ENCODE data around the gene CGB2. TPM values are rescaled to one million over a fixed set of nuclear protein-coding genes. Genes with fewer than 3 reads are reported as not detected.

Gene CGB2
- total and polyA plus RNA-seq, 9 of the 15 experiments (the other 6 are each of a cell fraction or from before 2014, with no cell fraction given): 0.22 TPM; not detected in 8

DNA sequence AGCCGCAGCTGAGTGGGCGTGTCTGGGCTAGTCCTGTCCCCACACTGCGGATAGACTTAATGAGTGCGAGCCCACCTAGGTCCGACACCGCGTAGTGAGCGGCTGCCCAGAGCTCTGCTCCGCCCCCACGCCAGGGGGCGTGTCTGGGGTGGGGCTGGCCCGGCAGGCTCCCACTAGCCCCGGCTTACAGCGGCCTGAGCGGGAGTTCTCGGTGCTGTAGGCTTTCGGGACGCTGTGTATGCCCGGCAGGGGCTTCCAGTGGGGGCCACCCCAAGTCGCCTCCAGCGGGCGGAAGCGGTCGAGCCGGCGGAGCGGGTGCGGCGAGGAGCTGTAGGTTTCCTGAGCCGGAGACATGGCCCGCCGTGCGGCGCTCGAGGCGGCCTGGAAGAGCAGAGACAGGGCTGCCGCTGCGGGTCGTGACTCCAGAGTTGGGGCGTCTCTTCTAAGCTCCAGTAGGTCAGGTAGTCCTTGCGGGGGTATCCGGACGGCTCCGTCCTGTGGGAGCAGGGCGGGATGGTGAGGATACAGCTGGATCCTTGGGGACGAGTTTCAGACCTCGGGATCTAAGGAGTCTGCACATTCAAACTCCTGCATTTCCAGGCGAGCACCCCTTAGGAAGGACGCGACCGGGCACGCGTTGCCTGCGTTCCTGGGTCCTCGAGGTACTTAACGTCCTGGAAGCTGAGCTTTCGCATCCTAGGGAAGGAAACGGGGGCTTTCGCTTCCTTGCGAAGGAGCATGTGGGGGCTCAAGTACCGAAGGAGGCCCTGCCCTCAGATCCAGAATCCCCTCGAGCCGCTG is 24.6 kb downstream of the CGB2 start (continued):
- TF ChIP-seq, protein P1, sequence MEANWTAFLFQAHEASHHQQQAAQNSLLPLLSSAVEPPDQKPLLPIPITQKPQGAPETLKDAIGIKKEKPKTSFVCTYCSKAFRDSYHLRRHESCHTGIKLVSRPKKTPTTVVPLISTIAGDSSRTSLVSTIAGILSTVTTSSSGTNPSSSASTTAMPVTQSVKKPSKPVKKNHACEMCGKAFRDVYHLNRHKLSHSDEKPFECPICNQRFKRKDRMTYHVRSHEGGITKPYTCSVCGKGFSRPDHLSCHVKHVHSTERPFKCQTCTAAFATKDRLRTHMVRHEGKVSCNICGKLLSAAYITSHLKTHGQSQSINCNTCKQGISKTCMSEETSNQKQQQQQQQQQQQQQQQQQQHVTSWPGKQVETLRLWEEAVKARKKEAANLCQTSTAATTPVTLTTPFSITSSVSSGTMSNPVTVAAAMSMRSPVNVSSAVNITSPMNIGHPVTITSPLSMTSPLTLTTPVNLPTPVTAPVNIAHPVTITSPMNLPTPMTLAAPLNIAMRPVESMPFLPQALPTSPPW (CRISPR knock-in tag; IDR thresholded peaks at IDR 0.05): peak; percentile 67
- TF ChIP-seq, protein P2, sequence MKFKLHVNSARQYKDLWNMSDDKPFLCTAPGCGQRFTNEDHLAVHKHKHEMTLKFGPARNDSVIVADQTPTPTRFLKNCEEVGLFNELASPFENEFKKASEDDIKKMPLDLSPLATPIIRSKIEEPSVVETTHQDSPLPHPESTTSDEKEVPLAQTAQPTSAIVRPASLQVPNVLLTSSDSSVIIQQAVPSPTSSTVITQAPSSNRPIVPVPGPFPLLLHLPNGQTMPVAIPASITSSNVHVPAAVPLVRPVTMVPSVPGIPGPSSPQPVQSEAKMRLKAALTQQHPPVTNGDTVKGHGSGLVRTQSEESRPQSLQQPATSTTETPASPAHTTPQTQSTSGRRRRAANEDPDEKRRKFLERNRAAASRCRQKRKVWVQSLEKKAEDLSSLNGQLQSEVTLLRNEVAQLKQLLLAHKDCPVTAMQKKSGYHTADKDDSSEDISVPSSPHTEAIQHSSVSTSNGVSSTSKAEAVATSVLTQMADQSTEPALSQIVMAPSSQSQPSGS (CRISPR knock-in tag; IDR thresholded peaks at IDR 0.05): no peak
- TF ChIP-seq RBM17 (IDR thresholded peaks at IDR 0.05; ENCODE audit: borderline replicate concordance, low read depth, low read length) (no peak), CHD1 (IDR thresholded peaks at IDR 0.05; ENCODE audit: low read length) (no peak), NRF1 (conservative IDR thresholded peaks at IDR 0.05 in 1 of 2, IDR thresholded peaks at IDR 0.05 in 1 of 2) (peak; percentile 30 to 48; a peak in 2 of 4 replicates), RFX7 (CRISPR knock-in tag; IDR thresholded peaks at IDR 0.05) (no peak), POLR2G (IDR thresholded peaks at IDR 0.05; ENCODE audit: low read depth, low read length) (peak; percentile 63), PHF8 (IDR thresholded peaks at IDR 0.05; ENCODE audit: borderline replicate concordance, low read length) (peak; percentile 39; the same call in 1 of the 2 replicates), TEAD1 (CRISPR knock-in tag; IDR thresholded peaks at IDR 0.05) (0 out of 4 replicates have a peak, but pooled peaks of 1 of the 2 experiments have one; percentile 42), BCOR (IDR thresholded peaks at IDR 0.05) (peak; percentile 28; the same call in 1 of the 2 replicates), PHF20 (IDR thresholded peaks at IDR 0.05; ENCODE audit: partially characterized antibody) (peak; percentile 55)
- TF ChIP-seq, protein P3, sequence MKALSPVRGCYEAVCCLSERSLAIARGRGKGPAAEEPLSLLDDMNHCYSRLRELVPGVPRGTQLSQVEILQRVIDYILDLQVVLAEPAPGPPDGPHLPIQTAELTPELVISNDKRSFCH (CRISPR knock-in tag; IDR thresholded peaks at IDR 0.05): no peak
- TF ChIP-seq, protein P3 (tag; IDR thresholded peaks at IDR 0.05): no peak
- TF ChIP-seq, protein P4, sequence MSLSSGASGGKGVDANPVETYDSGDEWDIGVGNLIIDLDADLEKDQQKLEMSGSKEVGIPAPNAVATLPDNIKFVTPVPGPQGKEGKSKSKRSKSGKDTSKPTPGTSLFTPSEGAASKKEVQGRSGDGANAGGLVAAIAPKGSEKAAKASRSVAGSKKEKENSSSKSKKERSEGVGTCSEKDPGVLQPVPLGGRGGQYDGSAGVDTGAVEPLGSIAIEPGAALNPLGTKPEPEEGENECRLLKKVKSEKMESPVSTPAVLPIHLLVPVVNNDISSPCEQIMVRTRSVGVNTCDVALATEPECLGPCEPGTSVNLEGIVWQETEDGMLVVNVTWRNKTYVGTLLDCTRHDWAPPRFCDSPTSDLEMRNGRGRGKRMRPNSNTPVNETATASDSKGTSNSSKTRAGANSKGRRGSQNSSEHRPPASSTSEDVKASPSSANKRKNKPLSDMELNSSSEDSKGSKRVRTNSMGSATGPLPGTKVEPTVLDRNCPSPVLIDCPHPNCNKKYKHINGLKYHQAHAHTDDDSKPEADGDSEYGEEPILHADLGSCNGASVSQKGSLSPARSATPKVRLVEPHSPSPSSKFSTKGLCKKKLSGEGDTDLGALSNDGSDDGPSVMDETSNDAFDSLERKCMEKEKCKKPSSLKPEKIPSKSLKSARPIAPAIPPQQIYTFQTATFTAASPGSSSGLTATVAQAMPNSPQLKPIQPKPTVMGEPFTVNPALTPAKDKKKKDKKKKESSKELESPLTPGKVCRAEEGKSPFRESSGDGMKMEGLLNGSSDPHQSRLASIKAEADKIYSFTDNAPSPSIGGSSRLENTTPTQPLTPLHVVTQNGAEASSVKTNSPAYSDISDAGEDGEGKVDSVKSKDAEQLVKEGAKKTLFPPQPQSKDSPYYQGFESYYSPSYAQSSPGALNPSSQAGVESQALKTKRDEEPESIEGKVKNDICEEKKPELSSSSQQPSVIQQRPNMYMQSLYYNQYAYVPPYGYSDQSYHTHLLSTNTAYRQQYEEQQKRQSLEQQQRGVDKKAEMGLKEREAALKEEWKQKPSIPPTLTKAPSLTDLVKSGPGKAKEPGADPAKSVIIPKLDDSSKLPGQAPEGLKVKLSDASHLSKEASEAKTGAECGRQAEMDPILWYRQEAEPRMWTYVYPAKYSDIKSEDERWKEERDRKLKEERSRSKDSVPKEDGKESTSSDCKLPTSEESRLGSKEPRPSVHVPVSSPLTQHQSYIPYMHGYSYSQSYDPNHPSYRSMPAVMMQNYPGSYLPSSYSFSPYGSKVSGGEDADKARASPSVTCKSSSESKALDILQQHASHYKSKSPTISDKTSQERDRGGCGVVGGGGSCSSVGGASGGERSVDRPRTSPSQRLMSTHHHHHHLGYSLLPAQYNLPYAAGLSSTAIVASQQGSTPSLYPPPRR (CRISPR knock-in tag; IDR thresholded peaks at IDR 0.05; ENCODE audit: borderline replicate concordance): no peak
- TF ChIP-seq, protein P5, sequence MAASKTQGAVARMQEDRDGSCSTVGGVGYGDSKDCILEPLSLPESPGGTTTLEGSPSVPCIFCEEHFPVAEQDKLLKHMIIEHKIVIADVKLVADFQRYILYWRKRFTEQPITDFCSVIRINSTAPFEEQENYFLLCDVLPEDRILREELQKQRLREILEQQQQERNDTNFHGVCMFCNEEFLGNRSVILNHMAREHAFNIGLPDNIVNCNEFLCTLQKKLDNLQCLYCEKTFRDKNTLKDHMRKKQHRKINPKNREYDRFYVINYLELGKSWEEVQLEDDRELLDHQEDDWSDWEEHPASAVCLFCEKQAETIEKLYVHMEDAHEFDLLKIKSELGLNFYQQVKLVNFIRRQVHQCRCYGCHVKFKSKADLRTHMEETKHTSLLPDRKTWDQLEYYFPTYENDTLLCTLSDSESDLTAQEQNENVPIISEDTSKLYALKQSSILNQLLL (CRISPR knock-in tag; IDR thresholded peaks at IDR 0.05; ENCODE audit: borderline replicate concordance): no peak
- TF ChIP-seq, protein P6, sequence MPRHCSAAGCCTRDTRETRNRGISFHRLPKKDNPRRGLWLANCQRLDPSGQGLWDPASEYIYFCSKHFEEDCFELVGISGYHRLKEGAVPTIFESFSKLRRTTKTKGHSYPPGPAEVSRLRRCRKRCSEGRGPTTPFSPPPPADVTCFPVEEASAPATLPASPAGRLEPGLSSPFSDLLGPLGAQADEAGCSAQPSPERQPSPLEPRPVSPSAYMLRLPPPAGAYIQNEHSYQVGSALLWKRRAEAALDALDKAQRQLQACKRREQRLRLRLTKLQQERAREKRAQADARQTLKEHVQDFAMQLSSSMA (CRISPR knock-in tag; IDR thresholded peaks at IDR 0.05): no peak

Measured in K562 (cell line).